Amniotic epithelial cell (primary cell): ENCODE data around the gene KIF7.
A peak's percentile ranks its signal among the peaks of the same experiment; 100 is the strongest.

ENCODE experiments used
- DNase-seq: peaks from one replicate; pipeline ENCODE4 v3.0.0-alpha.2; 2010; ENCODE audit warnings: low read depth

KIF7 gene

GRCh38 chr15:89670971-89671560 lies 15.8 kb upstream of the KIF7 start:
- no peak for DNase-seq

DNA sequence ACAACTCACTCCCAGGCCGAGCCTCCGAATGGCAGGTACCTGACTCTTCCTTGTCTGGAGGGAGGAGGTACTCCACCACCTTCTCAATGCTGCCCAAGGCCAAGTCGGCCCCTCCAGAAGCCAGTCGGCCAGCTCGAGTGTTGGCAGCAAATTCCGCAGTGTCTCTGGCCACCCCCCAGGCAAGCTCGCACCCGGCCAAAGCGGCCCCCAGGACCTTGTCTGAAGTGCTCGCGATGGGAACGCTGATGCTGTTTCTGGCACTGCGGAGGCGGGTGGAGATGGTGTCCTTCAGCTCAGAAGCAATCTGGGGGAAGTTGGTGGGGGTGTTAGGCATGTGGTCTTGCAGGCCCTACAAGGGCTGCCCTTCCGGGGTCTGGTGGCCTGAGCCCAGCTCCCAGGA lies 14.7 kb upstream of the KIF7 start:
- DNase-seq: no peak

DNA sequence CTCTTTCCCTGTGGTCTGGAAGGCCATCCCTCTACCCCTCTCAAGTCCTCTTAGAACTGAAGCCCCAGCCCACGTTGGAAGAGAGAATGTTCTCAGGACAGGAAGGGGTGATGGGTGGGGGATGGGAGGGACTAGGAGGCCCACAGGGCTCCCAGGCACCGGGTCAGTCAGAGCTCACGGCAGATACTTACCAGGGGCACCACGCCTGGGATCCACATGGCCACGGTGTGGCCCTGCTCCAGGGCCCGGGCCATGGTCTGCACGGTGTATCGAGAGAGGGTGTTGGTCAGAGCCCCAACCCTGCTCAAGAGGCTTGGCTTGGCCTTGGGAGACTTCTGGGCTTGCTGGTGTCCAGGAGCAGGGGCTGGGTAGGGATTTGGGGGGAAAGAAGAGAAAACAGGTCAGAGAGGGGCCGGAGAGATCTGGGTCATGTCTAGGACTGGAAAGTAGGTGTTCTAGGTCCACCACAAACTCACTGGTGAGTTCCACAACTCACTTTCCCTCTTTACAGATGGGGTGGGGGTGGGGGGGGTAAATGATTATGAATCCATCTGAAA lies 14.1 kb upstream of the KIF7 start:
- no peak for DNase-seq

DNA sequence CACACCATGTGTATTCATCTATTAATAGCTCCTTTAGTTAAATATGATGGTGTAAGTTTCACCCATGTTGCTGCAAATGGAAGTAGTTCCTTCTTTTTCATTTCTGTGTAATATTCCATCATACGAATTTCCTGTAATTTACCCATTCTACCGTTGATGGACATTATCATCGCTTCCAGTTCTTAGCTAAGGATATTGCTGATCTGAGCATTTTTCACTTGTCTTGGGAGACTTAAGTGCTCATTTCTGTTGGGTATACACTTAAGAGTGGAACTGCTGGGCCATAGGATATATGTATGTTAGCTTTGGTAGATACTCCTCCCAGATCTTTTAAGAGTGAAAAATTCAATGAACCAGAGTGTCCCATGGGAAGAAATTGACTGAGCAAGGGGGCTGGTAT lies 12.9 kb upstream of the KIF7 start:
- DNase-seq: no peak

- DNase-seq: no peak
These were observed 12.4 kb upstream of the KIF7 start for GRCh38 chr15:89667706-89667960.

- no peak for DNase-seq
These were observed 11.8 kb upstream of the KIF7 start for GRCh38 chr15:89666858-89667705.

DNA sequence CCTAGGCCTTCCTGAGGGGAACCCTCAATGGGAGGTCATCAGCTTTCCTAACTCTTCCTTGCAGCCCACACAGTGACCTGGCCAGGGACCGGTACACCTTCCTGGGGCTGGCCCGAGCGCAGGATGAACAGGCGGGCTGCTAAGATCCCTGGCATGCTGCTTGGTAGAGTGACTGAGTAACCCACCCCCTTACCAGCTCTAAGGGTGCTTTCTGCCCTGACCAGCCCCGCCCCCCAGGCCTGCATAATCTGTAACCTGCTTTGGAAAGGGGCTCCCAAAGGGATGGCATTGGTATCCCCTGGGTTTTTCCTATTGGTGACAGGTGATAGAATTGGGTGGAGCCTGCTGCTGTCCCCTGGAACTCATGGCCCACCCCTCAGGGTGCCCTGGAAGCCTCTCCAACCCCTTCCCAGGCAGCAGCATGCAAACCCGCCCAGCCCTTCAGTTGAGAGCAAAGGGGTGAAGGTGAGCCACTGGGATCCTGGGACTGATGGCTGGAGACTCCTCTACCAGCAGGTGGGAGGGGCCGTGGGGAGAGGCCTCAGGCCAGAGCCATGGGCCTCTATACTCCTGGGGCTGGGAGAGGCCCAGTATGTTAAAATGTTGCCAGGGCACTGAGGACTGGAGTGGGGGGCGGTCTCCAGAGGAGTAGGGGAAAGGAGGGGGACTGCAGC lies 11.1 kb upstream of the KIF7 start:
- DNase-seq: no peak

DNA sequence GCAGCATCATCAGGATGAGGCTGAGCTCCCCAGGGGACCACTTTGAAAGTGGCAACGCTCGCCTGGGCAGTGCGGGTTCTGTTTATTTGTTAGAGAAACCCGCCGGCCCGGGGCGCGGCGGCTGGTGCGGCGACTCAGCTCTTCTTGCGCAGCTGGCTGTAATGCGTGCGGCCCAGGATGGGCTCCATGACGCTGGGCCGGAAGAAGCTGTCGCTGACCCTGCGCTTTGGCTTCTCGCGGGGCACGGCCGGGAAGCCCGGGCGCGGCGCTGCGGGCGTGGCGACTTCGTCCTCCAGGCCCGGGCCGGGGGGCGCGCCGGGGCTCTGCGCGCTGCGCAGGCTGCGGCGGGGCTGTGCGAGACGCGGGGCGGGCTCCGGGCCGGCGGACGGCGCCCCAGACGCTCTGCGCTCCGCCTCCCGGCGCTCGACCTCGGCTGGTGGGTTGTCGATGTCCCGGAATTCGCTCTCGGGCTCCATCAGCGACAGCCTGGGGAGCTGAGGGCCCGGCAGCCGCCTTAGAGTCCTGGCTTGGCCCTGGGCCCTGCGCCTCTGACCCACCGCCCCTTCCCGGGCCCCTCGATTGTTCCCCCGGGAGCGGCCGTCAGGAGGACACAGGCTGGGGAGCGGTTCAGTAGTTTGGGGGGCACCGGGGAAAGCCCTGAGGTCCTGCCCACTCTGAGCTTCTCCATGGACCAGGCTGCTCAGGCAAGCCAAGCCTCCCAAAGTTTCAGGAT lies 10.3 kb upstream of the KIF7 start:
- DNase-seq: peak; percentile 47

GRCh38 chr15:89664441-89665350 lies 9.4 kb upstream of the KIF7 start:
- DNase-seq: no peak

DNA sequence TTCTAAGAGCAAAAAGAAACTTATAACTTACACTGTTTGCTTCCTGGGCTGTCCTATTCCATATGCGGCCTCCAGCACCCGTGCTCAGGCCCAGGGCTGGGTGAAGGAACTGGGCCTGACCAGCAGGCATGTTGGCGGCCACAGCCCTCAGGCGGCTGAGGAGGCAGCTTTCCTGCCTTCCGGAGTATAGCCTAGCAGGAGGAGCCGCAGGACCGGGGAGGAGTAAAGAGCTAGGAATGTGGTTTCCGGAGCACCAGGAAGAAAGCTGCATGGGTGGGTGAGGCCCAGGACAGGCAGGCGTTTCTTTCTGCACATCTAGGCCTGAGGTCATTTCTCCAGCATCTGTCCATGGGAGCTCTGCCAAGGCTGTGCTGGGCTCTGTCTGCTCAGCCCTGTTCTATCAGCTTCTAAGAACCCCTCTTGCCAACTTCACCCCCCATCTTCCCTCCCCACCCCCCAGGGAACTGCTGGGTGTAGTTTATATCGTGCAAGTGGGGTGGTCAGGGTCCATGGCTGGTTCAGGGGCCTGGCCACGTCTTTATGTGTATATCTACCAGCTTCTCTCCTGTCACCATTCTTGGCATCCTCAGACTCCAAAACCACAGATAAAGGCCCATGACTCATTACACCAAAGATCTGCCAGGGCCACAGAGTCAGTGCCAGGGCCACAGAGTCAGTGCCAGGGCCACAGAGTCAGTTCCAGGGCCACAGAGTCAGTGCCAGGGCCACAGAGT lies 7.8 kb upstream of the KIF7 start:
- peak; percentile 96 for DNase-seq

DNA sequence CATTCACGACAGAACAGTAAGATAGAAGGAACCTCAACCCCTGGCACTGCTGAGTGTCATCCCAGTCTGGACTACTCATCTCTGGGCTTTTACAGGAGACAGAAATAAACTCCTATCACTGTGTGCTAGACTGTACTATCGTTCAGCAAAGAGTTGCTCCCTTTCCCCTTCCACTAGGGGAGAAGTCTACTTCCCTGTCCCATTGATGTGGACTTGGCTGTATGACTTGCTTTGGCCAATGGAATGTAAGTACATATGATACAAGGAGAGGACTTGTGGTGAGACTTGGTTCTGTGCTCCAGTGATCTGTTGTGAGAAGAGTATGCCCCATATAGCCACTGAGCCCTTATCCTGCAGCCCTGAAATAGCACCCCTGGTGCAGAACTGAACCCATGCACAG lies 5.3 kb upstream of the KIF7 start:
- DNase-seq: no peak

GRCh38 chr15:89659295-89659694 lies 4.0 kb upstream of the KIF7 start:
- no peak for DNase-seq

- peak; percentile 5 for DNase-seq
These were observed 2.5 kb upstream of the KIF7 start for GRCh38 chr15:89657686-89658200.

- DNase-seq: peak; percentile 29
These were observed 999 bp upstream of the KIF7 start for GRCh38 chr15:89656116-89656815.

GRCh38 chr15:89654301-89654761 lies 936 bp downstream of the KIF7 start:
- peak; percentile 64 for DNase-seq

DNA sequence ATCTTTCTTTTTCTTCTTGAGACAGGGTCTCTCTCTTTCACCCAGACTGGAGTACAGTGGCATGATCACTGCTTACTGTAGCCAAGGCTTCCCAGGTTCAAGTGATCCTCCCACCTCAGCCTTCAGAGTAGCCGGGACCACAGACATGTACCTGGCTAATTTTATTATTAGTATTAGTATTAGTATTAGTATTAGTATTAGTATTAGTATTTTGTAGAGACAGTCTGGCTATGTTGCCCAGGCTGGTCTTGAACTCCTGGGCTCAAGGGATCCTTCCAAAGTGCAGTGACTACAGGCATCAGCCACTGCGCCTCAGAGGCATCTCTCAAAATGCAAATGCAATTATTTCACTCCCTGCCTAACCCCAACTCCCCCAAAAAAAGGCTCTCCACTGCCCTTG lies 1.7 kb downstream of the KIF7 start:
- DNase-seq: no peak

DNA sequence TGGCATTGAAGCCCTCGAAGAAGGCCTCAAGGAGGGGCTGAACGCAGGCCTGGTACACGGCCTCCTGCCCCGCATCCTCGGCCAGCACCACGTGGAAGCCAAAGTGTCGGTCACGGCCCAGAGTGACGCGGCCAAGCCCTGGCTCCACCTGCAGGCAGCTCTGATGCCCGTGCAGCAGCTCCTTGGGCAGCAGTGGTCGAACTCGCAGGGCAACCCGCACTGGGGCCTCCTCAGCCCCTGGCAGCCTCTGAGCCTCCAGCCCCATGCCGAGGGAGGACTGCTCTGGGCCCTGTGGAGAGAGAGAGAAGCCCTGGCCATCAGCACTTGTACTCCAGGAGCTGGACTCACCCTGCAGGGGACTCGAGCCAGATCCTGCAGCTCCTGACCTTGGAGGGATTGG lies 2.6 kb downstream of the KIF7 start:
- DNase-seq: no peak

DNA sequence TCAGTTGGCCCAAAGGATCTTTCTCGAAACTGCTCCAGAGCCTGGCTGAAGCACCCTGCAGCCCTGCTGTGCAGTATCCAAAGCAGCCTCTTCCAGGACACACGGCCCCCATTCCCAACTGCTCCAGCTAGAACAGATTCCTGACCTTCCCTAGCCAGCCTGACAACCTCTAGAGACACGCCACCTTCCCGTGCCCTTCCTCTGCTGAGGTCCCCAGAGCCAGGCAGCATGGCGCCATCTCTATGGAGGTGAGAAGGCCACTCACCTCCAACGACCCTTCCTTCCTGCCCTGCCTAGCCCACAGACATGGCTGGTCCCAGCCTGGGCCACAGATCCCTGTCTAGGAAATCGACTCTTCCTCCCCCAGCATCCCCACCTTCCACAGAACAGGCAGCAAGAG lies 3.1 kb downstream of the KIF7 start:
- DNase-seq: no peak

- DNase-seq: no peak
These were observed 5.6 kb downstream of the KIF7 start for GRCh38 chr15:89649716-89650115.
